Lower lobe of right lung (tissue), 2 donors: Measurements from ENCODE around the gene PATL2. TPM values are rescaled to one million over a fixed set of nuclear protein-coding genes. Genes with fewer than 3 reads are reported as not detected.
"Not testable (repeated sequence)": the region's sequence is repeated elsewhere in the genome, so short reads cannot be mapped to it uniquely, and the experiment has no call there.

Experiments used
- ATAC-seq, 2 donors: fragments of 200-7000 bp; cut with Tn5 transposase; one replicate each; pipeline ENCODE4 v1.9.1; 2020 to 2022; ENCODE audit warnings: mild to moderate bottlenecking in 2 of 2, moderate library complexity in 2 of 2
- DNase-seq: peaks from one replicate; pipeline ENCODE4 v3.0.0-alpha.2; 2020
- H3K27ac ChIP-seq: fragments of 200-600 bp; one replicate; pipeline ENCODE4 v1.8.0; 2022
- H3K27me3 ChIP-seq: fragments of 200-600 bp; one replicate; pipeline ENCODE4 v1.8.0; 2022; ENCODE audit warnings: low read depth
- H3K36me3 ChIP-seq: fragments of 200-600 bp; one replicate; pipeline ENCODE4 v1.8.0; 2022; ENCODE audit warnings: mild to moderate bottlenecking
- H3K4me1 ChIP-seq: fragments of 200-600 bp; one replicate; pipeline ENCODE4 v1.8.0; 2022
- H3K4me3 ChIP-seq: fragments of 200-600 bp; one replicate; pipeline ENCODE4 v1.8.0; 2022; ENCODE audit warnings: mild to moderate bottlenecking
- H3K9me3 ChIP-seq: fragments of 200-600 bp; one replicate; pipeline ENCODE4 v1.8.0; 2022
- CTCF ChIP-seq: fragments of 200-600 bp; IDR thresholded peaks from one replicate; pipeline ENCODE4 v1.8.0; 2022; ENCODE audit warnings: antibody characterized with exemption, mild to moderate bottlenecking
- intact Hi-C: fragments of 100-400 bp; cut with DNase I; formaldehyde crosslinking; loops from one replicate; pipeline ENCODE4 v1.11.0; 2022
- total RNA-seq: library from RNA; stranded (reverse); fragmentation: NEBNext Ultra II Directional; extraction: Animal tissue kit (Norgen Biotek cat#: 25700); gene quantifications from one replicate; pipeline ENCODE4 v1.2.1, GENCODE V29; 2021
- donor health status: DM: no; HTN: yes; CAD: no; lungs with severe emphysema.

The PATL2 gene
- total RNA-seq, 1 donor from 2014 or later, result 4.5 TPM

- Histone ChIP-seq H3K27ac (no peak overlapping the region), H3K27me3 (no peaks in the 10 kb centered on the region), H3K9me3 (no peaks in the 10 kb centered on the region), H3K4me1 (peaks cover 56% of the 10 kb centered on the region), H3K4me3 (no peak overlapping the region), H3K36me3 (peaks cover 40% of the 10 kb centered on the region)
- no peak for TF ChIP-seq CTCF
- intact Hi-C loops, result no loop called here
- DNase-seq (no peak), ATAC-seq (peak in 1 of 2 donors; percentile 38)
Observed at GRCh38 chr15:44720460-44721176, 9.5 kb upstream of the PATL2 start.

- DNase-seq, intact Hi-C loops: not testable (repeated sequence)
- peak overlapping the region; percentile 0 for H3K27ac ChIP-seq
Observed at GRCh38 chr15:44720000-44720435, 8.9 kb upstream of the PATL2 start.

GRCh38 chr15:44719293-44719999 lies 8.3 kb upstream of the PATL2 start:
- H3K4me1 ChIP-seq, result peaks cover 57% of the 10 kb centered on the region
- intact Hi-C loops, result no loop called here
- no peak overlapping the region for H3K4me3 ChIP-seq
- H3K36me3 ChIP-seq, result peaks cover 48% of the 10 kb centered on the region
- TF ChIP-seq CTCF, result no peak
- H3K9me3 ChIP-seq, result no peaks in the 10 kb centered on the region
- ATAC-seq (peak; percentile 45 to 50), DNase-seq (no peak)
- no peaks in the 10 kb centered on the region for H3K27me3 ChIP-seq
- peak overlapping the region; percentile 0 for H3K27ac ChIP-seq

More at GRCh38 chr15:44720000-44720435, 8.9 kb upstream of the PATL2 start:
- peaks cover 46% of the 10 kb centered on the region for H3K36me3 ChIP-seq
- not testable (repeated sequence) for H3K27me3 ChIP-seq, H3K4me3 ChIP-seq, H3K9me3 ChIP-seq
- ATAC-seq, result peak in 1 of 2 donors; percentile 12
- H3K4me1 ChIP-seq, result peaks cover 57% of the 10 kb centered on the region

- Histone ChIP-seq H3K27me3 (no peaks in the 10 kb centered on the region), H3K27ac (no peak overlapping the region), H3K9me3 (no peaks in the 10 kb centered on the region), H3K4me3 (no peak overlapping the region), H3K4me1 (peaks cover 60% of the 10 kb centered on the region), H3K36me3 (peaks cover 48% of the 10 kb centered on the region)
- DNase-seq, result no peak
- no peak for TF ChIP-seq CTCF
- intact Hi-C loops, result no loop called here
- no peak for ATAC-seq
Observed at GRCh38 chr15:44718927-44719292, 7.8 kb upstream of the PATL2 start.

- Histone ChIP-seq H3K4me1 (peaks cover 60% of the 10 kb centered on the region), H3K36me3 (peaks cover 52% of the 10 kb centered on the region), H3K9me3 (no peaks in the 10 kb centered on the region), H3K27me3 (no peaks in the 10 kb centered on the region), H3K4me3 (no peak overlapping the region), H3K27ac (no peak overlapping the region)
- no peak for TF ChIP-seq CTCF
- DNase-seq (no peak), ATAC-seq (no peak)
- intact Hi-C loops, result no loop called here
Observed at GRCh38 chr15:44718180-44718926, 7.2 kb upstream of the PATL2 start.
